VCaP (cell line): Measurements from ENCODE around the gene HAND1.

Source experiments
- H3K27ac ChIP-seq: fragments of 450-650 bp; 2 replicates; pipeline ENCODE4 v1.5.1; 2017
- TF ChIP-seq, protein P1 (sequence below): fragments of 450-650 bp; conservative IDR thresholded peaks from 2 replicates; pipeline ENCODE4 v1.5.1; 2017; ENCODE audit warnings: mild to moderate bottlenecking, moderate library complexity

Gene HAND1

GRCh38 chr5:154514331-154514730 lies 36.3 kb upstream of the HAND1 start:
- no peak overlapping the region for H3K27ac ChIP-seq
- TF ChIP-seq, protein P1, sequence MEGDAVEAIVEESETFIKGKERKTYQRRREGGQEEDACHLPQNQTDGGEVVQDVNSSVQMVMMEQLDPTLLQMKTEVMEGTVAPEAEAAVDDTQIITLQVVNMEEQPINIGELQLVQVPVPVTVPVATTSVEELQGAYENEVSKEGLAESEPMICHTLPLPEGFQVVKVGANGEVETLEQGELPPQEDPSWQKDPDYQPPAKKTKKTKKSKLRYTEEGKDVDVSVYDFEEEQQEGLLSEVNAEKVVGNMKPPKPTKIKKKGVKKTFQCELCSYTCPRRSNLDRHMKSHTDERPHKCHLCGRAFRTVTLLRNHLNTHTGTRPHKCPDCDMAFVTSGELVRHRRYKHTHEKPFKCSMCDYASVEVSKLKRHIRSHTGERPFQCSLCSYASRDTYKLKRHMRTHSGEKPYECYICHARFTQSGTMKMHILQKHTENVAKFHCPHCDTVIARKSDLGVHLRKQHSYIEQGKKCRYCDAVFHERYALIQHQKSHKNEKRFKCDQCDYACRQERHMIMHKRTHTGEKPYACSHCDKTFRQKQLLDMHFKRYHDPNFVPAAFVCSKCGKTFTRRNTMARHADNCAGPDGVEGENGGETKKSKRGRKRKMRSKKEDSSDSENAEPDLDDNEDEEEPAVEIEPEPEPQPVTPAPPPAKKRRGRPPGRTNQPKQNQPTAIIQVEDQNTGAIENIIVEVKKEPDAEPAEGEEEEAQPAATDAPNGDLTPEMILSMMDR = no peak

DNA sequence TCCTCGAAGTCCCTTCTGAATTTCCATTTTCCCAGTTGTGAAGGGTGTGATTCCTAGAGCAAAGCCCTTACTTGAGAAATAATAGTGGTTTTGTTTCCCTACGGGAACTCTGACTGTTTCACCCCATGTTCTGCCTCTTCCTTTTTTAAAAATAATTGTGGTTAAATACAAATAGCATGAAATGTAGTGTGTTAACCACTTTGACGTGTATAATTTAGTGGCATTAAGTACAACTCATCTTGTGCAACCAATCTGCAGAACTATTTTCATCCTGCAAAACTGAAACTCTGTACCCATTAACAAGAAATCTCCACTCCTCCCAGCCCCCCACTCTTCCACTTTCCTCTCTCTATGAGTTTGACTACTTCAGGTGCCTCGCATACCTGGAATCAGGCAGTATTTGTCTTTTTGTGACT lies 35.6 kb upstream of the HAND1 start:
- TF ChIP-seq, protein P1 = no peak
- no peak overlapping the region for H3K27ac ChIP-seq

- H3K27ac ChIP-seq = no peak overlapping the region
- TF ChIP-seq, protein P1 = no peak
Observed at GRCh38 chr5:154511984-154512383, 34.0 kb upstream of the HAND1 start.

- TF ChIP-seq, protein P1 = no peak
Observed at GRCh38 chr5:154509784-154510555, 31.9 kb upstream of the HAND1 start.

GRCh38 chr5:154508114-154508513 lies 30.1 kb upstream of the HAND1 start:
- TF ChIP-seq, protein P1 = no peak
- H3K27ac ChIP-seq = no peak overlapping the region

More at GRCh38 chr5:154509784-154510555, 31.9 kb upstream of the HAND1 start:
- no peak overlapping the region for H3K27ac ChIP-seq

DNA sequence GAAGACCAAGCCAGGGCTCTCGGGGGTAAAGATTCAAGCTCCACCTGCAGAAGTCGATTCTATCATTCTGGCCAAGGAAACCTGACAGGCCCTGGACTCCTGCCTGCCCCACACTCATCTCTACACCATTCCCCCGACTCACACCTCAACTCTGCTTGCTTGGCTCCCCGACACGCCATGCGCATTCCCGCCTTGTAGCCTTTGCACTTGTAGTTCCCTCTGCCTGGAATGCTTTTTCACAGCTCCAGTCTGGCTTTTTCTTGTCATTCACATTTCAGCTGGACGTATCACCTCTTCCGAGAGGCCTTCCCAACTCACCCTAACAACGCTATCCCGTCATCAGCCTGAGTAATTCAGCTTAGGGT lies 28.7 kb upstream of the HAND1 start:
- H3K27ac ChIP-seq = no peak overlapping the region
- TF ChIP-seq, protein P1 = no peak

DNA sequence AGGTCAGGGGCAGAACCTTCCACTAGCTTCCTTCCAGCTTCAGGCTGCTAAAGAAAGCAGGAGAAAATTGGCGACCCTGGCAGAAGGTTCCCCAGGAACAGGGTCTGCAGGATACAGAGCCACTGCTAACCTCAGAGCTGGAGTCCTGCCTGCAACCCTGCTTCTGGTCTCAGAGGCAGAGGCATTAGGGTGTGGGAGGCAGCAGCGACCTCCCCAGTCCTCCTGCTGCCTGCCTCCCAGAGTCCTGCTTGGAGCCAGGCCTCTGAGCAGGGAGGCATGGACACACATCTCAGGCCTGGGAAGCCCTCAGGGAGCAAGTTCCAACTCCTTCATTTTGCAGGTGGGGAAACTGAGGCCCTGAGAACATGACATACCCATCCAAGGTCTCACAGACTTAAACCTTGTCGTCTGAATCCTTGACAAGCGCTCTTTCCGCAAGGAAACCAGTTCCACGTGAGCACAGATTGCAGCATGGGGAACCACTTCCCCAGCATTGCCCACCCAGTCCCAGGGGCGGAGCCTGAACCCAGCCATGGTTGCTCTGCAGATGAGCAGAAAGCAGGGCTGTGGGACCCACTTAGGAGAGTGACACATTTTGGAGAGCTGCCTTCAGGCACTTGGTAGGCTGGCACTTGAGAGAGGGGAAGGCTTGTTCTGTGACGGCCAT lies 28.2 kb upstream of the HAND1 start:
- TF ChIP-seq, protein P1 = no peak
- H3K27ac ChIP-seq = no peak overlapping the region
